Upper lobe of right lung (tissue), 1 donor: ENCODE measurements around the gene SKIC8. TPM values are rescaled to one million over a fixed set of nuclear protein-coding genes. Genes with fewer than 3 reads are reported as not detected.

Source experiments
- ATAC-seq: fragments of 200-7000 bp; cut with Tn5 transposase; one replicate; pipeline ENCODE4 v1.9.1; 2020; ENCODE audit warnings: mild to moderate bottlenecking, moderate library complexity
- DNase-seq: peaks from one replicate; pipeline ENCODE4 v3.0.0-alpha.2; 2020
- H3K27ac ChIP-seq: fragments of 200-600 bp; one replicate; pipeline ENCODE4 v1.8.0; 2022
- H3K27me3 ChIP-seq: fragments of 200-600 bp; one replicate; pipeline ENCODE4 v1.8.0; 2022; ENCODE audit warnings: mild to moderate bottlenecking
- H3K36me3 ChIP-seq: fragments of 200-600 bp; one replicate; pipeline ENCODE4 v1.8.0; 2022
- H3K4me1 ChIP-seq: fragments of 200-600 bp; one replicate; pipeline ENCODE4 v1.8.0; 2022
- H3K4me3 ChIP-seq: fragments of 200-600 bp; one replicate; pipeline ENCODE4 v1.8.0; 2022; ENCODE audit warnings: mild to moderate bottlenecking
- H3K9me3 ChIP-seq: fragments of 200-600 bp; one replicate; pipeline ENCODE4 v1.8.0; 2022
- CTCF ChIP-seq: fragments of 200-600 bp; IDR thresholded peaks from one replicate; pipeline ENCODE4 v1.8.0; 2022; ENCODE audit warnings: antibody characterized with exemption
- intact Hi-C: fragments of 100-400 bp; cut with DNase I; formaldehyde crosslinking; loops from one replicate; pipeline ENCODE4 v1.11.0; 2022
- total RNA-seq: library from RNA; stranded (reverse); fragmentation: NEBNext Ultra II Directional; extraction: Animal tissue kit (Norgen Biotek cat#: 25700); gene quantifications from one replicate; pipeline ENCODE4 v1.2.1, GENCODE V29; 2021
- donor health status: DM: no; HTN: yes; CAD: no; lungs with severe emphysema.

The SKIC8 gene
- total RNA-seq, 1 donor from 2014 or later = 37.9 TPM

- no peak for TF ChIP-seq CTCF
- intact Hi-C loops = no loop called here
- ATAC-seq (no peak), DNase-seq (peak; percentile 31)
- Histone ChIP-seq H3K27me3 (no peaks in the 10 kb centered on the region), H3K27ac (no peak overlapping the region), H3K36me3 (no peaks in the 10 kb centered on the region), H3K9me3 (no peaks in the 10 kb centered on the region), H3K4me3 (no peak overlapping the region), H3K4me1 (no peaks in the 10 kb centered on the region)
Observed at GRCh38 chr15:78314181-78314581, 14.8 kb upstream of the SKIC8 start.

- H3K36me3 ChIP-seq = no peaks in the 10 kb centered on the region
- peaks cover 3% of the 10 kb centered on the region for H3K4me1 ChIP-seq
- intact Hi-C loops = no loop called here
- no peaks in the 10 kb centered on the region for H3K27me3 ChIP-seq
- TF ChIP-seq CTCF = no peak
- DNase-seq = no peak
- H3K27ac ChIP-seq = no peak overlapping the region
- H3K4me3 ChIP-seq = no peak overlapping the region
- no peaks in the 10 kb centered on the region for H3K9me3 ChIP-seq
- no peak for ATAC-seq
Observed at GRCh38 chr15:78313383-78313782, 14.0 kb upstream of the SKIC8 start.

DNA sequence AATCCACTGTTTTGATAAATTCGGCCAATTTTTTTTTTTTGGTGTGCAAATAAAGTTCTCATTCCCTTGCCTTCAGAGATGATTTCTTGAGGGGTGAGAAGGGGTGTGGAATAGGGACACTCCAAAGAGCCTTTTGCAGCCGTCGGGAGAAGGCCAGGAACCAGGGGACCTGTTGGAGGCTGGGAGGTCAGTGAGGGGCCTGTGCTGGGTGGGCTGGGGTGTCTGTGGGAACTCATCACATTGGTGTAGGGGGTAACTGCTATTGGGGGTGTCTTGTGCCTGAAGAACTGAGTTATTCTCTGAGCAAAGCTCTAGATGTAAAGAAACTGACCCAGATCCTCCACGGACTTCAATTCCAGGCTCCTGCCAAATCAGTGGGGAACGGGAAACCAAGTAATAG lies 13.5 kb upstream of the SKIC8 start:
- no peak for ATAC-seq
- H3K4me1 ChIP-seq = peaks cover 3% of the 10 kb centered on the region
- no peak for TF ChIP-seq CTCF
- no peaks in the 10 kb centered on the region for H3K36me3 ChIP-seq
- no peaks in the 10 kb centered on the region for H3K9me3 ChIP-seq
- no peak overlapping the region for H3K27ac ChIP-seq
- intact Hi-C loops = no loop called here
- no peak overlapping the region for H3K4me3 ChIP-seq
- no peaks in the 10 kb centered on the region for H3K27me3 ChIP-seq
- DNase-seq = no peak

DNA sequence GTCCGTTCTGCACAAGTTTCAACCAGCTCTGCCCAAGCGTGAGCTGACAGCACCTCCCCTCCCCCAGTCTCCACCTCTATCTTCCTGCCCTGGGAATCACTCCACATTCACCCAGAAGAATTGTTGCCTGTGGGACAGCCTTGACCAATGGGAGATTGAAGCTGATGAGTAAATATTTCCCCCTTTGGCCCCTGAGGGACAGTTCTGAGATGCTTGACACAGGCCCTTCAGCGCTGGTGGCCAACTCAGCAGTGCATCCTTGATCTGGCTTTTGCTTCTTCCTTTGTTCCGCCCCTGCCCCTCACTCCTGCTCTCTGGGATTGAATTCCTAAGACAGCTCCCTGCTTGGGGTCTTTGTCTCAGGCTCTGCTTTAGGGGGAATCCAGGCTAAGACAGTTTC lies 13.1 kb upstream of the SKIC8 start:
- H3K36me3 ChIP-seq = no peaks in the 10 kb centered on the region
- TF ChIP-seq CTCF = no peak
- ATAC-seq (no peak), DNase-seq (no peak)
- no peak overlapping the region for H3K27ac ChIP-seq
- H3K9me3 ChIP-seq = no peaks in the 10 kb centered on the region
- H3K4me3 ChIP-seq = no peak overlapping the region
- no peaks in the 10 kb centered on the region for H3K27me3 ChIP-seq
- peaks cover 3% of the 10 kb centered on the region for H3K4me1 ChIP-seq
- intact Hi-C loops = no loop called here

DNA sequence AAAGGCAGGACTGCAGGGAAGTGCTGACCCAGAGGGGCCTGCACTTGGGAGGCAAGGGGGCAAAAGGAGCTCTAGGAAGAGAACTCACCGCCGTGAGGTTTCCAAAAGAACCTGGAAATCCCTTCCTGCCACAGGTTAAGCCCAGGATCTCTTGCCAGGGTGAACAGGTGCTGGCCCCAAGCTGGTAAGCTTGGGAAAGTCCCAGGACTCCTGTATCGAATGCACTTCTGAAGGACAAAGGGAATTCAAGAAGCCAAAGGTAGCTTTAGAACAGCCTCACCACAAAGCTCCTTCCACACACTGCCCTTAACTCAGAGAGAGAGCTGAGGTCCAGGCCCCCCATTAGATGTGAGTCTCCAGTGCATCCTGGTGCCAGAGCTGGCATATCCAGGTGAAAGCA lies 11.9 kb upstream of the SKIC8 start:
- no peak overlapping the region for H3K27ac ChIP-seq
- TF ChIP-seq CTCF = no peak
- no peak for DNase-seq
- no peaks in the 10 kb centered on the region for H3K36me3 ChIP-seq
- no peaks in the 10 kb centered on the region for H3K27me3 ChIP-seq
- no peak overlapping the region for H3K4me3 ChIP-seq
- intact Hi-C loops = no loop called here
- H3K4me1 ChIP-seq = peaks cover 3% of the 10 kb centered on the region
- no peak for ATAC-seq
- H3K9me3 ChIP-seq = no peaks in the 10 kb centered on the region

GRCh38 chr15:78308422-78309032 lies 9.1 kb upstream of the SKIC8 start:
- Histone ChIP-seq H3K9me3 (no peaks in the 10 kb centered on the region), H3K4me3 (no peak overlapping the region), H3K27ac (no peak overlapping the region), H3K27me3 (peaks cover 20% of the 10 kb centered on the region), H3K4me1 (peaks cover 3% of the 10 kb centered on the region), H3K36me3 (no peaks in the 10 kb centered on the region)
- intact Hi-C loops = loop anchor here (5.0 kb wide), 1 partner anchor 114 kb away; no protein-coding TSS in a partner anchor
- peak; percentile 82 for TF ChIP-seq CTCF
- ATAC-seq (peak; percentile 90), DNase-seq (peak; percentile 84)
